ENCODE measurements around the gene KCTD17. TPM values are rescaled to one million over a fixed set of nuclear protein-coding genes. Genes with fewer than 3 reads are reported as not detected.
A peak's percentile ranks its signal among the peaks of the same experiment; 100 is the strongest.

The KCTD17 gene
- total RNA-seq, 1 experiment from 2014 or later = 32.7 TPM

DNA sequence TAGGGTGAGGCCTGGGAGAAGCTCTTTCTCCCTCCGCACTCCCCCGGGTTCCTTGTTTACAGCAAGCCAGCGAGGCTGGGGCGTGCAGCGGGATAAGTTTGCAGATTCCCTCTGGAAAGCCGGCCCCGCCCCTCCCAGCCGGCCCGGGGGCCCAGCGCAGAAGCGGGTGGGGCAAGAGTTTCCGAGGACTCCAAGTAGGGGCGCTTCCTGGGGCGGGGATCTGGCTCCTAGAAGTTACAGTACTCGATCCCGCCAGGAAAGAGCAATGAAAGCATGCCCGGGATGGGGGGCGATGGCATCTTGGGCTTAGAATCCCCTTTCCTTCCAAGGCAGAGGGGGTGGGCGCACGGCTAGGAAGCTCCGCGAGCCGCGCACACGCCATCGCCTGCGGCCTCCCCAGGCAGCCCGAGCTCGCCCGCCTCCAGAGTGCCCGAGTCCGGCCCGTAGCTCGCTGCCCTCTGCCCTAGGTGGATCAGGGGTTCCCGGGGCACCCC lies 32.7 kb upstream of the KCTD17 start:
- intact Hi-C loops (cut with micrococcal nuclease; ENCODE audit: unreplicated experiment) (no loop called here), in situ Hi-C loops (cut with HindIII; ENCODE audit: low pct_unique_long_range_greater_than_20kb, low sequenced_read_pairs) (no loop called here)
- TF ChIP-seq, protein P1, sequence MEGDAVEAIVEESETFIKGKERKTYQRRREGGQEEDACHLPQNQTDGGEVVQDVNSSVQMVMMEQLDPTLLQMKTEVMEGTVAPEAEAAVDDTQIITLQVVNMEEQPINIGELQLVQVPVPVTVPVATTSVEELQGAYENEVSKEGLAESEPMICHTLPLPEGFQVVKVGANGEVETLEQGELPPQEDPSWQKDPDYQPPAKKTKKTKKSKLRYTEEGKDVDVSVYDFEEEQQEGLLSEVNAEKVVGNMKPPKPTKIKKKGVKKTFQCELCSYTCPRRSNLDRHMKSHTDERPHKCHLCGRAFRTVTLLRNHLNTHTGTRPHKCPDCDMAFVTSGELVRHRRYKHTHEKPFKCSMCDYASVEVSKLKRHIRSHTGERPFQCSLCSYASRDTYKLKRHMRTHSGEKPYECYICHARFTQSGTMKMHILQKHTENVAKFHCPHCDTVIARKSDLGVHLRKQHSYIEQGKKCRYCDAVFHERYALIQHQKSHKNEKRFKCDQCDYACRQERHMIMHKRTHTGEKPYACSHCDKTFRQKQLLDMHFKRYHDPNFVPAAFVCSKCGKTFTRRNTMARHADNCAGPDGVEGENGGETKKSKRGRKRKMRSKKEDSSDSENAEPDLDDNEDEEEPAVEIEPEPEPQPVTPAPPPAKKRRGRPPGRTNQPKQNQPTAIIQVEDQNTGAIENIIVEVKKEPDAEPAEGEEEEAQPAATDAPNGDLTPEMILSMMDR (IDR thresholded peaks at IDR 0.05) = no peak
- TF ChIP-seq POLR2AphosphoS5 (IDR thresholded peaks at IDR 0.05; ENCODE audit: low read depth, low read length) = no peak
- TF ChIP-seq, protein P2, sequence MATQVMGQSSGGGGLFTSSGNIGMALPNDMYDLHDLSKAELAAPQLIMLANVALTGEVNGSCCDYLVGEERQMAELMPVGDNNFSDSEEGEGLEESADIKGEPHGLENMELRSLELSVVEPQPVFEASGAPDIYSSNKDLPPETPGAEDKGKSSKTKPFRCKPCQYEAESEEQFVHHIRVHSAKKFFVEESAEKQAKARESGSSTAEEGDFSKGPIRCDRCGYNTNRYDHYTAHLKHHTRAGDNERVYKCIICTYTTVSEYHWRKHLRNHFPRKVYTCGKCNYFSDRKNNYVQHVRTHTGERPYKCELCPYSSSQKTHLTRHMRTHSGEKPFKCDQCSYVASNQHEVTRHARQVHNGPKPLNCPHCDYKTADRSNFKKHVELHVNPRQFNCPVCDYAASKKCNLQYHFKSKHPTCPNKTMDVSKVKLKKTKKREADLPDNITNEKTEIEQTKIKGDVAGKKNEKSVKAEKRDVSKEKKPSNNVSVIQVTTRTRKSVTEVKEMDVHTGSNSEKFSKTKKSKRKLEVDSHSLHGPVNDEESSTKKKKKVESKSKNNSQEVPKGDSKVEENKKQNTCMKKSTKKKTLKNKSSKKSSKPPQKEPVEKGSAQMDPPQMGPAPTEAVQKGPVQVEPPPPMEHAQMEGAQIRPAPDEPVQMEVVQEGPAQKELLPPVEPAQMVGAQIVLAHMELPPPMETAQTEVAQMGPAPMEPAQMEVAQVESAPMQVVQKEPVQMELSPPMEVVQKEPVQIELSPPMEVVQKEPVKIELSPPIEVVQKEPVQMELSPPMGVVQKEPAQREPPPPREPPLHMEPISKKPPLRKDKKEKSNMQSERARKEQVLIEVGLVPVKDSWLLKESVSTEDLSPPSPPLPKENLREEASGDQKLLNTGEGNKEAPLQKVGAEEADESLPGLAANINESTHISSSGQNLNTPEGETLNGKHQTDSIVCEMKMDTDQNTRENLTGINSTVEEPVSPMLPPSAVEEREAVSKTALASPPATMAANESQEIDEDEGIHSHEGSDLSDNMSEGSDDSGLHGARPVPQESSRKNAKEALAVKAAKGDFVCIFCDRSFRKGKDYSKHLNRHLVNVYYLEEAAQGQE (IDR thresholded peaks at IDR 0.05; ENCODE audit: insufficient read depth in 1 of 2, low read depth in 2 of 2, low read length in 1 of 2) = no peak
- no peak for TF ChIP-seq SIN3A (IDR thresholded peaks at IDR 0.05; ENCODE audit: borderline replicate concordance, insufficient read depth, low read depth, low read length)
- no peak for TF ChIP-seq TCF7L2 (IDR thresholded peaks at IDR 0.05; ENCODE audit: low read depth, low read length)
- Histone ChIP-seq H3K9me3 (ENCODE audit: control insufficient read depth, insufficient read depth, low read depth, low read length) (no peaks in the 10 kb centered on the region), H3K4me3 (ENCODE audit: low read depth in 2 of 2, low read length in 2 of 2) (peak overlapping the region; percentile 66 to 67), H3K27ac (ENCODE audit: low read length) (peak overlapping the region; percentile 51; the same call in 1 of the 2 replicates), H3K27me3 (ENCODE audit: control insufficient read depth, insufficient read depth, low read length) (no peaks in the 10 kb centered on the region), H3K36me3 (ENCODE audit: control insufficient read depth, insufficient read depth, low read length) (no peaks in the 10 kb centered on the region), H3K4me1 (ENCODE audit: control insufficient read depth, insufficient read depth, low read length) (0 out of 2 replicates have a peak, but pooled peaks cover 2% of the 10 kb centered on the region)
- CTCF ChIA-PET = no interaction called here
- POLR2A ChIA-PET = interaction anchor here (0.6 kb wide), 1 partner anchor 43 kb away, joined by 5 read pairs; no protein-coding TSS in a partner anchor
- DNase-seq (ENCODE audit: low read depth, low spot score) (no peak), ATAC-seq (peak; percentile 35)
- BruUV-seq (replicated peaks) = no TSS peak

DNA sequence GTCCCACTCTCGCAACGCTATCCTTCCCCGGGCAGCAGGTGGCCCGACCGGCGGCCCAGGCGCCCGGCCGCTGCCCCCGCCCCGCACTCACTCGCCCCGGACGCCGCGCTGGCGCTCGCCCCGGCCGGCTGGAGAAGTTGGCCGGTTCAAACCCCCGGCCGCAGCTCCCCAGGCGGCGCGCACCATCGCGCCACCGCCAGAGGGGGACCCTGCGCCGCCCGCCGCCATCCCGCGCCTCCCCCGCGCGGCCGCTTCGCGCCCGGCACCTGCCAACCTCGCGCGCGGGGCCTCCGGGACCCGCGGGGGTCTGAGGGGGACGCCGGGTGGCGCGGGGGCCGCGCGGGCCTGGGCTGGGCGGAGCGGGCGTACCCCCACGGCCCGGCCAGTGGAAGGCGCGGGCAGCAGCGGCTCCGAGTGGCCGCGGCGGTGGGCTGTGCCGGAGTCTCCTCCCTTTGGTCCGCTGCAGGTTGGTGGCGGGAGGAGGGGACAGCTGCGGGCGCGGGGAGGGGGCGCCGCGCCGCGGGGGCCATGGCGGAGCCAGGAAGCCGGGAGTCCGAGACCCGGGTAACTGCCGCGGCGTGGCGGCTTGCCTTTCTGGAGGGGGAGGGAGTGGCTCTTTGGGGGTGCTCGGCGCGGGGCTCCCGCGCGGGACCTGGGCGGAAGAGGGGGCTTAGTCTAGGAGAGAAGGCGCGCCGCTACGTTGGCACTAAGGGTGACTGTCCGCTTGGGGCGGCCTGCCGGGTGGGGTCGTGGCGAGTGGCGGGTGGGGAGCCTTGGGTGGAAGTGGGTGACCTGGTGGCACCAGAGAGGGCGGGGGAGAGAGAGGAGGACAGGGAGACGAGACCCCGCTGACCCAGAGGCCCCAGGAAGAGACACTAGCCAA lies 32.0 kb upstream of the KCTD17 start, which contains the start of the genes MPST and TST:
MPST (plus strand) TSS at position 434 of the 883 bp plus-strand sequence; CDS start at position 529, 95 bp downstream.
TST (minus strand) TSS at position 139 of the 883 bp plus-strand sequence. CDS start 715 bp downstream, outside the sequence.
- peak within 1 kb of the TSS; percentile 66 to 67 for H3K4me3 ChIP-seq (ENCODE audit: low read depth in 2 of 2, low read length in 2 of 2)
- TF ChIP-seq SIN3A (IDR thresholded peaks at IDR 0.05; ENCODE audit: borderline replicate concordance, insufficient read depth, low read depth, low read length) (0 out of 2 replicates have a peak, but pooled peaks have one; percentile 31), TCF7L2 (IDR thresholded peaks at IDR 0.05; ENCODE audit: low read depth, low read length) (no peak)
- peak within 1 kb of the TSS; percentile 71 for H3K27ac ChIP-seq (ENCODE audit: low read length)
- POLR2A ChIA-PET = interaction anchor here (0.6 kb wide), 1 partner anchor 42 kb away, joined by 5 read pairs; no protein-coding TSS in a partner anchor
- DNase-seq (ENCODE audit: low read depth, low spot score) = no peak
- no peaks in the 10 kb centered on the region for H3K9me3 ChIP-seq (ENCODE audit: control insufficient read depth, insufficient read depth, low read depth, low read length)
- intact Hi-C loops (cut with micrococcal nuclease; ENCODE audit: unreplicated experiment) = no loop called here
- no peaks in the 10 kb centered on the region for H3K27me3 ChIP-seq (ENCODE audit: control insufficient read depth, insufficient read depth, low read length)
- in situ Hi-C loops (cut with HindIII; ENCODE audit: low pct_unique_long_range_greater_than_20kb, low sequenced_read_pairs) = no loop called here
- CTCF ChIA-PET = interaction anchor here (1.1 kb wide), 1 partner anchor 42 kb away, joined by 4 read pairs; no protein-coding TSS in a partner anchor
- peak; percentile 97 for ATAC-seq
- 0 out of 2 replicates have a peak, but pooled peaks cover 2% of the 10 kb centered on the region for H3K4me1 ChIP-seq (ENCODE audit: control insufficient read depth, insufficient read depth, low read length)
- BruUV-seq (replicated peaks) = no TSS peak
- no peaks in the 10 kb centered on the region for H3K36me3 ChIP-seq (ENCODE audit: control insufficient read depth, insufficient read depth, low read length)

Data from Panc1 (cell line).